Neural cell (in vitro differentiated cells): Measurements from ENCODE around the gene KCNQ2.

Experiments
- POLR2AphosphoS5 ChIP-seq: IDR thresholded peaks from 2 replicates; pipeline ENCODE4 v1.6.1; 2012
- RAD21 ChIP-seq: fragments of 450-650 bp; conservative IDR thresholded peaks from 2 replicates; pipeline ENCODE4 v1.6.1; 2014; ENCODE audit warnings: antibody characterized with exemption, mild to moderate bottlenecking, moderate library complexity

GRCh38 chr20:63446216-63447024 lies 26.0 kb downstream of the KCNQ2 start:
- TF ChIP-seq POLR2AphosphoS5 (no peak), RAD21 (no peak)
